ENCODE results near the gene CACNA1A.

GRCh38 chr19:13538601-13539253 is 32.4 kb upstream of the CACNA1A start:
- TF ChIP-seq CTCF (conservative IDR thresholded peaks at IDR 0.05; ENCODE audit: low read length): no peak
- TF ChIP-seq EZH2phosphoT487 (IDR thresholded peaks at IDR 0.05; ENCODE audit: borderline replicate concordance, low read depth, low read length): no peak
